SK-N-DZ (cell line): Measurements from ENCODE around the gene LLGL2.

Experiments used
- DNase-seq: peaks from one replicate; pipeline ENCODE4 v3.0.0-alpha.2; 2015; ENCODE audit warnings: low spot score

LLGL2 gene

DNA sequence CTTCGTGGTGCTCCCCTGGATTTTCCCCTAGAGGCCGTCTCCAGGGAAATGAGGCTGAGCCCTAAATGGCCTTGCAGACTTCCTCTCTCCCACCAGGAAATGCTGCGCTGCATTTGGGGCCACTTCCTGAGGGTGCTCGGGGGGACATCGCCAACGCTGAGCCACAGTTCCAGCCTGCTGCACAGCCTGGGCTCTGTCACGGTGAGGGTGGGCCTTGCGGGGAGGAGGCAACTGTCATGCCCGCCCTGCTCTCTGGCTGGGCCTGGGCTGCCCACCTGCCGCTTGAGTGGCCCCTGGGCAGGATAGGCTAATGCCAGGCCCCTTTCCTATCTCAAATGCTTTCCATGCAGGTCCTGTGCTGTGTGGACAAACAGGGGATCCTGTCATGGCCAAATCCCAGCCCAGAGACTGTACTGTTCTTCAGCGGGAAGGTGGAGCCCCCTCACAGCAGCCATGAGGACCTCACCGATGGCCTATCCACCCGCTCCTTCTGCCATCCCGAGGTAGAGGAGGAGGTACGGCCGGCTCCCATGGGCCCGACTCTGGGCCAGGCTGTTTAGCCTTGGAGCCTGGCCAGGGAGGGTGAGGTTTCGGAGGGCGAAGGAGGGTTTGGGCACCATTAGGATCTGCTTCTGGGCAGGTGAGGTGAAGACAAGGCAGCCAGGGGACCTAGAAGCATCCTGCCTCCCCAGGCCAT is 34.4 kb upstream of the LLGL2 start:
- no peak for DNase-seq

DNA sequence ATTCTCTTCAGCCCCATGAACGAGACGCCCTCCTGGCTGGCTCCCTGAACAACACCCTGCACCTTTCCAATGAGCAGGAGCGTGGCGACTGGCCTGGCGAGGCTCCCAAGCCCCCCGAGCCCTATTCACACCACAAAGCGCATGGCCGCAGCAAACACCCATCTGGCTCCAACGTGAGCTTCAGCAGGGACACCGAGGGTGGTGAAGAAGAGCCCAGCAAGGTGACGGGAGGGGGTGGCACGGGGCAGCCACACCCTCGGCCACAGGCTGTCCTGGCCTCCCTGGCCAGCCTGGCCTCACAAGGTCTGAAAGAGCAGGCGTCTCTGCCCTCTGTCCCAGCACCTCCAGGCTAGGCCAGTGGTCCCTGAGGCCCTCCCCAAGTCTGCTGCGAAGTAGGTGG is 33.8 kb upstream of the LLGL2 start:
- DNase-seq = no peak

DNA sequence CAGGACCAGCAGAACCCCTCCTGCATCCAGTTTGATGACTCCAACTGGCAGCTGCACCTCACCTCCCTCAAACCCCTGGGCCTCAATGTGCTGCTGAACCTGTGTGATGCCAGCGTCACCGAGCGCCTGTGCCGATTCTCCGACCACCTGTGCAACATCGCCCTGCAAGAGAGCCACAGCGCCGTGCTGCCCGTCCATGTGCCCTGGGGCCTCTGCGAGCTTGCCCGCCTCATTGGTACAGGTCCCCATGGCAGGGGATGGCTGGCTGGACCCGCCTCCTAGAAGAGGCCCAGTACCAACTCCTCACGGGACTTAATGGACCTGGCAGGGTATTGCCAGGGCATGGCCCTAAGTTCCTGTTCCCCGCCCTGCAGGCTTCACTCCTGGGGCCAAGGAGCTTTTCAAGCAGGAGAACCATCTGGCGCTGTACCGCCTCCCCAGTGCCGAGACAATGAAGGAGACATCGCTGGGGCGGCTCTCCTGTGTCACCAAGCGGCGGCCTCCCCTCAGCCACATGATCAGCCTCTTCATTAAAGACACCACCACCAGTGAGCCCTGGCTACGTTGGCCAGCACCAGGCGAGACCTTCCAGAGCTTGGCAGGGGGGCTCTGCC is 32.8 kb upstream of the LLGL2 start:
- DNase-seq = no peak

DNA sequence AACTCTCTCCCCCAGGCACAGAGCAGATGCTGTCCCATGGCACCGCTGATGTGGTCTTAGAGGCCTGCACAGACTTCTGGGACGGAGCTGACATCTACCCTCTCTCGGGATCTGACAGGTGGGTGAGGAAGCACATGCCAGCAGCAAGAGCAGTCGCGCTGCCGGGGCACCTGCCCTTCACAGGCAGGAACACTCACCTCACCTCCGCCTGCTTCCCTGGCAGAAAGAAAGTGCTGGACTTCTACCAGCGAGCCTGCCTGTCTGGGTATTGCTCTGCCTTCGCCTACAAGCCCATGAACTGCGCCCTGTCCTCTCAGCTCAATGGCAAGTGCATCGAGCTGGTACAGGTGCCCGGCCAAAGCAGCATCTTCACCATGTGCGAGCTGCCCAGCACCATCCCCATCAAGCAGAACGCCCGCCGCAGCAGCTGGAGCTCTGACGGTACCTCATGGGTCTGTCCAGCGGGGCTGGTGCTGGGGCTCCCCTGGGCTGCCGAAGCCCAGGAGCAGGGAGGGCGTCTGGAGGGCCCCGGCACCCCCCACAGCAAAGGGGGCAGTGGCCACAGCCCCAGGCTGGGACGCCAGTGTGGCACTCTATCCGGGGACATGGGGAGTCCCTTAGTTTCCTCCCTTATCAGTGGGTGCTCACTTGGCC is 31.9 kb upstream of the LLGL2 start:
- no peak for DNase-seq

DNA sequence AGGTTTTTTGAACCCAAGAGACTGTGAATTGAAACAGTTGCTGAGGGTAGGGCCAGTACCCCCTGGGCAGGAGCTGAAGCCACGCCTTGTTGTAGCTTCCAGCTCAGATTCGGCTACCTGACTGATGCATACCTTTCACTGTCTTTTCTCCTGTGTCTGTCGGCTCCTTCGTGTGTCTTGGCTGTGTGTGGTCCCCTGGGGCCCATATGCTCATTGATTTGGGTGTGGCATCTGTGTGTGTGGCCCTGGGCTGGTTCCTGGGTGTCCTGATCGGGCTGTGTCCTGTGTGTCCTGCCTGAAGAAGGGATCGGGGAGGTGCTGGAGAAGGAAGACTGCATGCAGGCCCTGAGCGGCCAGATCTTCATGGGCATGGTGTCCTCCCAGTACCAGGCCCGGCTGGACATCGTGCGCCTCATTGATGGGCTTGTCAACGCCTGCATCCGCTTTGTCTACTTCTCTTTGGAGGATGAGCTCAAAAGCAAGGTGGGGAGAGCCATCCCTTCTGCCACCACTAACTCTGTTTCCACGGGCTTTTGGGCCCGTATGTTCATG is 31.1 kb upstream of the LLGL2 start:
- DNase-seq = no peak

DNA sequence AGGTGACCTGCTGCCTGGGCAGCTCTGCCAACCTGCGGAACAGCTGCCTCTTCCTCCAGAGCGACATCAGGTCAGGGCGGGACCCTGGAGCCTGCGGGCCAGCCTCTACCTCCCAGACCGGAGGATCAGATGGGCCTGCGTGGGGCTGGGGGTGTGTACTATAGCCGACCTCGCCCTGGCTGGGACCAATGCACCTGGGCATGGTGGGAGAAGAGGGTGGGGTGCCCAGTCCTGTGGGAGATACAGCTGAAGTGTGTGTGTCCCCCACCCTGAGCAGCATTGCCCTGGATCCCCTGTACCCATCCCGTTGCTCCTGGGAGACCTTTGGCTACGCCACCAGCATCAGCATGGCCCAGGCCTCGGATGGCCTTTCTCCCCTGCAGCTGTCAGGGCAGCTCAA is 29.5 kb upstream of the LLGL2 start:
- no peak for DNase-seq

DNA sequence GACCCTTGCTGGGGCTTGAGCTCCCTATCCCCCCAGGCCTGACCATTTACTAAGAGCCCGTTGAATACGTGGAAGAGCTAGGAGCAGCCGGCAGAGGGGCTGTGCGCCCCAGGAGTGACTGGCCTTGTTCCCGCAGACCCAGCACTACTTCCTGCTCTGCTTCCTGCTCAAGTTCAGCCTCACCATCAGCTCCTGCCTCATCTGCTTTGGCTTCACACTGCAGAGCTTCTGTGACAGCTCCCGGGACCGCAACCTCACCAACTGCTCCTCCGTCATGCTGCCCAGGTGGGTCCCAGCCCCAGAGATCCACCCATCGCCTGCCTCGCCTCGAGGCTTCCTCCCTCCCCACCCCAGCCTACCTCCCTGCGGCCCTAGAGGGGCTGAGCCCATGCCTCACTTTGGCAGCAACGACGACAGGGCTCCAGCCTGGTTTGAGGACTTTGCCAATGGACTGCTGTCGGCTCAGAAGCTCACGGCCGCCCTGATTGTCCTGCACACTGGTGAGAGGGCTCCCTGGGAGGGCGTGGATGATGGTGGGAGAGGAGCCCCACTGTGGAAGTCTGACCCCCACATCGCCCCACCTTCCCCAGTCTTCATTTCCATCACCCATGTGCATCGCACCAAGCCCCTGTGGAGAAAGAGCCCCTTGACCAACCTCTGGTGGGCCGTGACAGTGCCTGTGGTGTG is 27.3 kb upstream of the LLGL2 start:
- DNase-seq = no peak

DNA sequence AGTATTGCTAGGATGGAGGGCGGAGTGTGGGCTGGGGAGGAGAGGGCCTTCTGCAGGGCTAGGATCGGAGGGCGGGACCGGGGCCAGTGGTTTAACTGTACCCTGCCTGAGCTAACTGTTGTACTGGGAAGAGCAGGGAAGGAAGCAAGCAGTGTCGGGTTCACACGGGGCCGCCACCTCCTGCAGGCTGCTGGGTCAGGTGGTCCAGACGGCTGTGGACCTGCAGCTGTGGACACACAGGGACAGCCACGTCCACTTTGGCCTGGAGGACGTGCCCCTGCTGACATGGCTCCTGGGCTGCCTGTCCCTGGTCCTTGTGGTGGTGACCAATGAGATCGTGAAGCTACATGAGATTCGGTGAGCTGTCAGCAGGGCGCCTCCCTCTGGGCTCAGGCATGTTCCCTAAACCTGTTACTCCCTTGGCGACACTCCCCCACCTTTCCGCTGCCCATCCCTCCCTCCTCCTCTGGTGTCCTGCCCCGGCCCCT is 26.7 kb upstream of the LLGL2 start:
- DNase-seq = no peak

DNA sequence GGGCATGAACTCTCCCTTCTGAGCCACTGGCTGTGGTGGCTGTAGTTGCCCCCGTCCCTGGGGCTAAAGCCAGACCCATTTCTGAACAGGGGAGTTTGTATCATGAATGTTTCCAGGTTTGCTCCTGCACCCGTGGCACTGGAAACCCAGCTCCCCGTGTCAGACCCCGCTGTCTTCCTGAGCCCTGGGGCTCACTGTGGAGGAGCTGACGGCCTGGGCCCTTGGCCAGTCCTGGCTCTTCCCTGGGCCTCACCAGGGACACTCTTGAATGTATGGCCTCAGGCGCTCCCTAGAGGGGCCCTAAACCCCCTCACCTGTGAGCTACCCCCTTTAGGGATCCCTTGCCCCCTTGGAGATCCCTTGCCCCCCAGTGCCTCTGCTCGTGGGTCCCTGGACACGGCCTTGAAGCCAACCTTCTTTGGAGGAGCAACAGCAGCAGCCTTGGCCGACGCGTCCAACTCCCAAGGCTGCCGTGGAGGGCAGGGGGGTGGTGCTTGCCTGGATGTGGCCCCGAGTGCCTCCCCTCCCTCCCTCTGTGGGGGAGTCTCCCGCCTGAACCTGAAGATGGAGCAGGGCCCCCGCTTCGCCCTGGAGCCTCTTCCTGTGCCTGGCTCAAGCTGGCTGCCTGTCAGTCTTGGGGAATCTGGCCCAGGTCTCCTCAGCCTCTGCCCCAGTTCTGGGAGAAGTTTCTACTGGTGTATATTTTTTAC is 26.0 kb upstream of the LLGL2 start:
- no peak for DNase-seq

DNA sequence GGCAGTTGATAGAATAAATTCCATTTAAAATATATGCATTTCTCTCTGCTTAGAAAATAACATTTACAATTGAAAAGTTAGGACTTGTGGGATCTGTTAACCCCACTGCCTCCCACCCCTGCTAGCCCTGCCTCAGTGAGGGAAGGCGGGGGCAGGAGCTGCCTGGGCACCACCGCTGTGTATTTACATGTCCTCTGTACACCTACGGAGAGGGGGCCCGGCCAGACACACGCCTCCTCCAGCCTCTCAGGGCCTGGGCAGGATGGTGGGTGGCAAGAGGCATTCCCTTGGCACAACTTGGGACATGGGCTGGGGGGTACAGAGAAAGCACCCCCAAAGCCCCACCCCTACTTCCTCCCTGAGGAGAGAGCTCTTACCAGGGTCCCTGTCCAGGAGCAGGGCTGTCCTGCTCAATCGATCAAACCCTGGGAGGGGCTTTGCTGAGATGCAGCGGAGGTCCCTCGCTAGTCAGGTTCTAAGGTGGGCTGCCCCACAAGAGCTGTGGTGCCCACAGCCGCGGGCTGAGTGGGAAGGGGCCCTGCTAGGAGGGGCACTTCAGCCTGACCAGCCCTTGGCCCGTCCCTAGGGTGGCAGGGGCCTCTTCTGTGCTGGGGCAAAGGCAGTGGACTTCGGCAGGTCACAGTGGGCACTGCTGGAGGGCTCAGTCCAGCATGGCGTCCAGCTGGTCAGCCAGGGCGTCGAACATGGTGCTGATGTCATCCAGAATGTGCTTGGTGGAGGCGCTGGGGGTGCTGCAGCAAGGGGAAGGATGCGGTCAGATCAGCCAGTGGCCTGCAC is 24.9 kb upstream of the LLGL2 start:
- no peak for DNase-seq

DNA sequence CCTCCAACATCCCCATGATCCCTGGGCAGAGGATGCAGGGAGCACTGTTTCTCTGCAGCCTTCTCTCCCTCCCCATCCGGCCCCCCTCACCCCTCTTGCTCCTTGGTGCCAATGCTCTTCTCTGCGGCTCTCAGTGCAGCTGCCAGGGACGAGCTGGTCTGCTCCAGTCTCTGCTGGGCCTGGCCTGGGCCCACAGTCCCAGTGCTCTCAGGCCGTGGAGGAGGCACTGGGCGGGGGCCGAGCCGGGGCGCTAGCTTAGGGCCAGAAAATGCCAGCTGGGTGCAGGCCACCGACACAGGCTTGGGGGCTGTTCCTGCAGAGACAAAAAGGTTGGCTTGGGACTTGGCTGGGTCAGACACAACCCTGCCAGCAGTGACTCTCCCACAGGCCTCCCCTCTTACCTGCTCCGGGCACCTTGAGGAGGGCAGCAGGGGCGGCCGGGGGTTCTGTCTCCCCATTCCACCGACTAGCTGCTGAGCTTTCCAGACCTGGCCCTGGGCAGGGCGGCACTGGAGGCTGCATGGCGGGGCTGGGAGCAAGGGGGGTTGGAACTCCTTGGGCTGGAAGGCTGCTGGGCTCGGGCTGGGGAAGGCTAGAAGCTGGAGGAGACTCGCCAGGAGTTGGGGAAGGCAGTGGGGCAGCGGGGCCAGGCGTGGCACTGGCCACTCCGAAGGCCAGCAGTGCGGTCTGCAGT is 24.0 kb upstream of the LLGL2 start:
- DNase-seq = no peak

DNA sequence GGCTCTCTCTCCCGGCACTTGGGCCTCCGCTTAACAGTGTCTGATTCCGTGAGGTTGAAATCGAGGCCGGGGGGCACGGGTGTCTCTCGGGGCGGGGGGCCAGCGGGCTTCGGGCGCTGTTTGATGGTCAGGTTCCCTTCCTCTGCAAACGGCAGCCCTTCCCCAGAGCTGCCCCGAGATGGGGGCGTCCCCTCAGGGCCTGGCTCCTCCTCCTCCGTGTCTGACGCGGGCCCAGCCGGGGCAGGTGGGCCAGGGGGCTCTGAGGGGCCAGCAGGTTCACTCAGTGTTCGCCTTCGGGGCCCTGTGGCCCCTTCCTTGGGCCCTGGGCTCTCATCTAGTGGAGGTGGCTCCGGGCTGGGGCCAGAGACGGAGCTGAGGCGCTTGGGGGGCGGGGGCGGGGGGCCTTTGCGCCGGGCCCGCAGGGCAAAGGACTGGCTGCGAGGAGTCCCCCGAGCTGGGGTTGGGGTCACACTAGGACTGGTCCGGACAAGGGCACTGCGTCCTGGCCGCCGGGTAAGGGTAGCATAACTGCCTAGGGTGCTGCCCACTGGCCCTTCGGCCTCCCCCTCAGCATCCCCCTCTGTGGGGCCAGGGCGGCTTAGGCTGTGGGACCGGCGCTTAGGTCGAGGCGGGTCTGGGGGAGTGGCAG is 23.3 kb upstream of the LLGL2 start:
- no peak for DNase-seq

DNA sequence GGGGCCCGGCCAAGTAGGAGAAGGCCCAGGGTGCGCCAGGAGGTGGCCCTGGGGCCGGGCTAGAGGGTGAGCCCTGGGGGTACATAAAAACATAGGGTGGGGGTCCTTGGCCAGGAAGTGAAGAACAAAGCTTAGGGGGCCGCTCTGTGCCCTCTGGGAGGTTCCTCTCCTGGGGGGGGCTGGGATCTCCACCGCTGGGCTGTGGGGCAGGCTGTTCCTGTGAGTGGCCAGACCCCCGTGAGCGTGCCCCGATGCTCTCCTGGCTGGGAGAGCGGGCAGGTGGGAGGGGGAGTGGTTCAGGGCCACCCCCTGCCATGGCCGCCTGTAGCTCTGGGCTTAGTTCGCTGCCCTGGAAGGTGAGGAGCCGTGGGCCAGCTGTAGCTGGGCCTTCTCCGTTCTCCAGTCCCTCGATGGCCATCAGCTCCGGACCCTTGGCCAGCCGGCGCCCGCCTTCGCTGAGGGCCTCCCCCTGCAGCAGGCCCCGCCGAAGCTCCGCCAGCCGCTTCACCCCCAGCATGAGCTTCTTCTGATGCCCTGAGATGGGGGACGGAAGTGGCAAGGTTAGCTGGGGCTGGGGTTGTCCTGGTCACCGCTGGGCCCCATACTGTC is 22.7 kb upstream of the LLGL2 start:
- no peak for DNase-seq

DNA sequence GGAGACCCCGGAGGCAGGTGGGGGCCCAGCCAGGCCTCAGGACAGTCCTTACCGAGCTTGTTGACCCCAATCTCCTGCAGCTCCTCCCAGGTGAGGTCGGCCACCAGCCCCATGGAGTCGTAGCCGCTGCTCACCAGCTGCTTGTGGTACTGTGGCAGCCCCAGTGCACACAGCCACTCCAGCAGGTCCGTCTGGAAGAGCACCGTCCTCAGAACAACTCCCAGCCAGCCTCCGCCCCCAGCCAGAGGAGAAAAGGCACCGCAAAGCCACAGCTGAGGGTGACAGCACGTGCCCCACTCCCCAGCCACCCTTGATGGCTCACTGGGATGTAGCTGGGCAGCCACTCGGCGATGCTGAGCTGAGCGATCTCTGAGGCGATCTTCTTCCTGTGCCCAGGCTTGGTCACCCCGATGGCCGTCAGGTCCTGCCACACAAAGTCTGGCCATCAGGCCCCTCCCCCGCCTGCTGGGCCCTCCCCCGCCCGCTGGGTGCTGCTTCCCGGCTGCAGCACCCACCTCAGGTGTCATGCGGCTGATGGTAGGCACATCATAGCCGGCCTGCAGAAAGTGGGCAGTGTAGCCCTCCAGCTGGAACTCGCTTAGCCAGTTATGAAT is 22.1 kb upstream of the LLGL2 start:
- DNase-seq = no peak

DNA sequence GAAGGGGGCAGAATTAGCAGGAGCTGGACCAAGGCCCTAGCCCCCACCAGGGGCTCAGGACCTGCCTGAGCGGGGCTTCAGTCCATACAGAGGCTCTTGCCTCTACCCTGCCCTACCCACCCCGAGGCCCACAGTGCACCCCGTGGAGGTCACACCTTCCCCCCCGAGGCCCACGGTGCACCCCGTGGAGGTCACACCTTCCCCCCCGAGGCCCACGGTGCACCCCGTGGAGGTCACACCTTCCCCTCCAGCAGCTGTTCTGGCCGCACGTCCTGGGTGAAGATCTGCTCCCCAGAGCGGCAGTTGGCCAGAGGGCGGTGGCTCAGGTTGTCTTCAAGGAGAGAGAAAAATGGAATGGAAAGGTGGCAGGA is 21.5 kb upstream of the LLGL2 start:
- DNase-seq = no peak

DNA sequence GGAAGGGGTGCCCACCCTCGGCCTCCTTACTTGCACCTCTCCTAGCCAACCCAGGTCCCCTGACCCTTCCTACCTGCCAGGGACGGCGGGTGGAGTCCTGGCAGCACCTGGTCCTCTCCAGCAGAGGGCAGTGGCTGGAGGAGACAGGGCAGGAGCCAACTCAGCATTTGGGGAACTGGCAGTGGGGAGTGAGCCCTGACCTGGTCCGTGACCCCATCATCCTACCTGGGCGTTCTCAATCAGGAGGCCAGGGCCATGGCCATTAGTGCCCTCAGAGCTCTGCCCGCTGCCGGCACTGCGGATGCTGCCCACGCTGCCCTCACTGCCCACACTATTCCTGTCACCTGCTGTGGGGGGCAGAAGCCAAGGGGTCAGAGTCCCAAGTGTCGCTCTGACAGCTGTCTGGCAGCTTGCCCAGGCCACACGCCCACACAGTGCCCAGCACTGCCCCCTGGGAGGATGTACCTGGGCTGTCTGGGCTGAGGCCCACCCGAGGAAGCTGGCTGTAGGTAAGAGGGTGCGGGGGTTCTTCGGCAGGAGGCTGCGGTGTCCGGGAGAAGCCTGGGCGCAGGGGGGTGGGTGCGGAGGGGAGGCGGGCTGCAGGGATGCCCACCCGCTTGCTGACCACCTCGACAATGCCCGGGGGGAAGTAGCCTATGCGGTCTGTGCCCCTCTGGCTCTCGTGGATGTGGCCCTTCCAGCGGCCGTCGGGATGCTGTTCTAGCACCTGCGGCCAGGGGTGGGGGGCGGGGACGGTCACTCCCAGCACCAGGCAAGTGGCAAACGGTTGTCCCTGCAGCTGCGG is 20.9 kb upstream of the LLGL2 start:
- no peak for DNase-seq

DNA sequence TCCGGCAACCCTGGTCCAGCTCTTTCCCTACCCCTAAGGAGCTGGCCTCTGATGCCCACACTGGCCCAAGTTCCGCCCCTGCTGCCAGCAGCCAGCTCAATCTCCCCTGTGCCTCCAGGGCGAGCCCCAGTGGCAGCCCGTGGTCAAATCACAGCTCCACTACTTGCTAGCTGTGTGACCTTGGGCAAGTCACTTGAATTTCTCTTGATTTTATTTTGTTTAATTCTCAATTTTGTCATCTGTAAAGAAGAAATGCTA is 20.4 kb upstream of the LLGL2 start:
- DNase-seq = no peak

DNA sequence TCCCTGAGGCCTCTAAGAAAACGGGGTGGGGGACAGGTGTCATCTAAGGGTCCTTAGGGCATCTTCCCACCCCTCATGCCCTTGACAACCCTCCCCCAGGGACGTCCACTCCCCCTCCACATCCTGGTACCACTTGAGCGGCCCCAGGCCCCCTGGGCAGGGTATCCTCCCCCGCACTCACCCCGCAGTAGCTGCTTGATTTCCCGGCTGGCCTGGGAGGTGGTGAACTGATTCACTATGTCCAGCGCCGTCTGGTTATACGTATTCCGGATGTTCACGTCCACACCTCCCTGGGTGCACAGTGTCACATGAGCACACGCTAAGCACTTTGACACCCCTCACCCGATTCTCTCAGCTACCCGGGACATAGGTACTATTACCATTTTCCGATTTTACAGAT is 19.9 kb upstream of the LLGL2 start:
- no peak for DNase-seq
